HepG2 (cell line): Measurements from ENCODE around the gene DTNB. TPM values are rescaled to one million over a fixed set of nuclear protein-coding genes. Genes with fewer than 3 reads are reported as not detected.
A peak's percentile ranks its signal among the peaks of the same experiment; 100 is the strongest.

ENCODE experiments used
- CENPX ChIP-seq: sonication (generic); formaldehyde crosslinking; IDR thresholded peaks from 2 replicates; pipeline ENCODE4 v1.9.0; 2021; ENCODE audit warnings: mild to moderate bottlenecking, missing genetic modification reagents, moderate library complexity
- CERS6 ChIP-seq: sonication (generic); formaldehyde crosslinking; IDR thresholded peaks from 2 replicates; pipeline ENCODE4 v1.5.0; 2020; ENCODE audit warnings: missing genetic modification reagents
- ESRRA ChIP-seq: sonication (generic); formaldehyde crosslinking; IDR thresholded peaks from 2 replicates; pipeline ENCODE4 v1.5.1; 2020; ENCODE audit warnings: mild to moderate bottlenecking, low read depth, missing genetic modification reagents
- HMG20A ChIP-seq: IDR thresholded peaks from 2 replicates; pipeline ENCODE4 v1.6.1; 2016; ENCODE audit warnings: borderline replicate concordance
- HNRNPK ChIP-seq: fragments of 200-400 bp; formaldehyde crosslinking; IDR thresholded peaks from 2 replicates; pipeline ENCODE4 v1.6.1; 2018; ENCODE audit warnings: low read length, low read depth, moderate library complexity, mild to moderate bottlenecking; ENCODE audit not compliant: poor library complexity, severe bottlenecking
- HNRNPLL ChIP-seq: fragments of 200-400 bp; formaldehyde crosslinking; IDR thresholded peaks from 2 replicates; pipeline ENCODE4 v1.6.1; 2017; ENCODE audit warnings: mild to moderate bottlenecking, low read depth, low read length; ENCODE audit not compliant: poor library complexity, severe bottlenecking
- RARA ChIP-seq: IDR thresholded peaks from 2 replicates; pipeline ENCODE4 v1.6.1; 2016; ENCODE audit warnings: missing genetic modification reagents, missing compliant biosample characterization
- SAFB2 ChIP-seq: sonication (generic); formaldehyde crosslinking; IDR thresholded peaks from 2 replicates; pipeline ENCODE4 v1.5.1; 2020; ENCODE audit warnings: missing genetic modification reagents, low read depth, mild to moderate bottlenecking, borderline replicate concordance
- ZNF292 ChIP-seq: sonication (generic); formaldehyde crosslinking; IDR thresholded peaks from 2 replicates; pipeline ENCODE4 v1.8.1; 2022; ENCODE audit warnings: mild to moderate bottlenecking, low read depth, missing genetic modification reagents, borderline replicate concordance
- ZNF460 ChIP-seq: sonication (generic); formaldehyde crosslinking; IDR thresholded peaks from 2 replicates; pipeline ENCODE4 v1.5.1; 2020; ENCODE audit warnings: missing genetic modification reagents, mild to moderate bottlenecking, borderline replicate concordance
- ZNF609 ChIP-seq: sonication (generic); formaldehyde crosslinking; IDR thresholded peaks from 2 replicates; pipeline ENCODE4 v1.4.0; 2020; ENCODE audit warnings: mild to moderate bottlenecking, missing genetic modification reagents, borderline replicate concordance
- polyA plus RNA-seq, 8 experiments: library from polyadenylated mRNA; depleted of rRNA in 3 of 8; stranded (reverse) in 7 of 8; unstranded in 1 of 8; fragments of >200 nt; fragmentation: Illumina TruSeq in 4 of 8; extraction: Trizol in 4 of 8; gene quantifications; 2 replicates each; pipeline versions ENCODE4 v1.2.1 to v1.2.3, GENCODE V29; 2011 to 2016; ENCODE audit warnings: low read depth in 4 of 8, missing spikeins in 1 of 8, mixed read lengths in 1 of 8; ENCODE audit not compliant: insufficient read depth in 1 of 8
- total RNA-seq, 5 experiments: library from RNA; depleted of rRNA; stranded (reverse); fragments of >200 nt; fragmentation: Illumina TruSeq; extraction: Trizol; gene quantifications; 2 replicates each; pipeline ENCODE4 v1.2.3, GENCODE V29; 2016; ENCODE audit warnings: low read depth in 1 of 5
- TF ChIP-seq, protein P1 (sequence below): sonication (generic); formaldehyde crosslinking; IDR thresholded peaks from 2 replicates; pipeline ENCODE4 v1.4.0; 2020; ENCODE audit warnings: missing genetic modification reagents, mild to moderate bottlenecking, borderline replicate concordance
- TF ChIP-seq, protein P2 (sequence below): sonication (generic); formaldehyde crosslinking; IDR thresholded peaks from 2 replicates; pipeline ENCODE4 v1.8.0; 2022; ENCODE audit warnings: mild to moderate bottlenecking, missing genetic modification reagents; ENCODE audit not compliant: insufficient replicate concordance
- TF ChIP-seq, protein P3 (sequence below): sonication (generic); formaldehyde crosslinking; IDR thresholded peaks from 2 replicates; pipeline ENCODE4 v1.5.0; 2020; ENCODE audit warnings: missing genetic modification reagents
- TF ChIP-seq, protein P4 (sequence below): sonication (generic); formaldehyde crosslinking; IDR thresholded peaks from 2 replicates; pipeline ENCODE4 v1.4.0; 2020; ENCODE audit warnings: missing genetic modification reagents

The DTNB gene
- total and polyA plus RNA-seq, 2 of the 13 experiments (the other 11 are each of a cell fraction or from before 2014, with no cell fraction given), result 14.4 to 23.9 TPM

DNA sequence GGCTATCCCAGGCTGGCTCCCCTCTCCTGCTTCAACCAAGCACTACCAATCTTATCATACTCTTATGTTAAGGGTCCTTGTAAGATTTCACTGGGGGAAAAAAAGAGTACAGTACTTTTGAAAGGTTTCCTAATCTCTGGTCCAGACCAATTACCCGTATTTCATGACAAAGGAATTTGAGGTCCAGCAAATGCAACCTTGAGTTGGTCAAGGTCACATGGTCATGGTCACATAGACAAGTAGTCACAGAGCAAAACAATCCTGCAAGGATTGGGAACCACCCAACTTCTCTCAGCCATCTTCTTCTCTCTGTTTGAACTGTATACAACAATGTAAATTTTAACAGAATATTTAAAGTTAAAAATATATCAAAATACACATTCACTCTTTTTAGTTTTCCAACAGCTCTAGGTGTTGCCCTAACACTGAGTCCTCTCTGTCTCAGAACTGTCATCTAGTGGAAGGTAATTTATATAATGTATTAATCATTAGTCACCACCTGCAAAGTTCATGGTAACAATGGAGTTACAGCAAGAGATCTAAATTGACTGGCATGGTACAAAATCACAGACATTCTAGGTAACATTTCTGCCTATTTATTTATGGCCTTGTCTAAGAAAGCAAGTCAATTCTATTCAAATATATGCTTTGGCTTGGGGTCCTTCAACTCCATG lies 21.5 kb downstream of the DTNB start (continued):
- TF ChIP-seq, protein P1, sequence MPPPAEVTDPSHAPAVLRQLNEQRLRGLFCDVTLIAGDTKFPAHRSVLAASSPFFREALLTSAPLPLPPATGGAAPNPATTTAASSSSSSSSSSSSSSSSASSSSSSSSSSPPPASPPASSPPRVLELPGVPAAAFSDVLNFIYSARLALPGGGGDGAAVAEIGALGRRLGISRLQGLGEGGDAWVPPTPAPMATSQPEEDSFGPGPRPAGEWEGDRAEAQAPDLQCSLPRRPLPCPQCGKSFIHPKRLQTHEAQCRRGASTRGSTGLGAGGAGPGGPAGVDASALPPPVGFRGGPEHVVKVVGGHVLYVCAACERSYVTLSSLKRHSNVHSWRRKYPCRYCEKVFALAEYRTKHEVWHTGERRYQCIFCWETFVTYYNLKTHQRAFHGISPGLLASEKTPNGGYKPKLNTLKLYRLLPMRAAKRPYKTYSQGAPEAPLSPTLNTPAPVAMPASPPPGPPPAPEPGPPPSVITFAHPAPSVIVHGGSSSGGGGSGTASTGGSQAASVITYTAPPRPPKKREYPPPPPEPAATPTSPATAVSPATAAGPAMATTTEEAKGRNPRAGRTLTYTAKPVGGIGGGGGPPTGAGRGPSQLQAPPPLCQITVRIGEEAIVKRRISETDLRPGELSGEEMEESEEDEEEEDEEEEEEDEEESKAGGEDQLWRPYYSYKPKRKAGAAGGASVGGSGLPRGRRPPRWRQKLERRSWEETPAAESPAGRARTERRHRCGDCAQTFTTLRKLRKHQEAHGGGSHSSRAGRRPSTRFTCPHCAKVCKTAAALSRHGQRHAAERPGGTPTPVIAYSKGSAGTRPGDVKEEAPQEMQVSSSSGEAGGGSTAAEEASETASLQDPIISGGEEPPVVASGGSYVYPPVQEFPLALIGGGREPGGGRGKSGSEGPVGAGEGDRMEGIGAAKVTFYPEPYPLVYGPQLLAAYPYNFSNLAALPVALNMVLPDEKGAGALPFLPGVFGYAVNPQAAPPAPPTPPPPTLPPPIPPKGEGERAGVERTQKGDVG, result no peak
- TF ChIP-seq HMG20A (no peak), SAFB2 (CRISPR knock-in tag) (no peak), ZNF609 (CRISPR knock-in tag) (no peak), ESRRA (CRISPR knock-in tag) (peak; percentile 70), ZNF460 (CRISPR knock-in tag) (no peak), RARA (peak; percentile 50; the same call in 1 of the 2 replicates), CERS6 (no peak), ZNF292 (CRISPR knock-in tag) (no peak), CENPX (CRISPR knock-in tag) (no peak), HNRNPK (no peak), HNRNPLL (no peak)
- TF ChIP-seq, protein P2, sequence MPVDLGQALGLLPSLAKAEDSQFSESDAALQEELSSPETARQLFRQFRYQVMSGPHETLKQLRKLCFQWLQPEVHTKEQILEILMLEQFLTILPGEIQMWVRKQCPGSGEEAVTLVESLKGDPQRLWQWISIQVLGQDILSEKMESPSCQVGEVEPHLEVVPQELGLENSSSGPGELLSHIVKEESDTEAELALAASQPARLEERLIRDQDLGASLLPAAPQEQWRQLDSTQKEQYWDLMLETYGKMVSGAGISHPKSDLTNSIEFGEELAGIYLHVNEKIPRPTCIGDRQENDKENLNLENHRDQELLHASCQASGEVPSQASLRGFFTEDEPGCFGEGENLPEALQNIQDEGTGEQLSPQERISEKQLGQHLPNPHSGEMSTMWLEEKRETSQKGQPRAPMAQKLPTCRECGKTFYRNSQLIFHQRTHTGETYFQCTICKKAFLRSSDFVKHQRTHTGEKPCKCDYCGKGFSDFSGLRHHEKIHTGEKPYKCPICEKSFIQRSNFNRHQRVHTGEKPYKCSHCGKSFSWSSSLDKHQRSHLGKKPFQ (CRISPR knock-in tag), result no peak
- TF ChIP-seq, protein P3, sequence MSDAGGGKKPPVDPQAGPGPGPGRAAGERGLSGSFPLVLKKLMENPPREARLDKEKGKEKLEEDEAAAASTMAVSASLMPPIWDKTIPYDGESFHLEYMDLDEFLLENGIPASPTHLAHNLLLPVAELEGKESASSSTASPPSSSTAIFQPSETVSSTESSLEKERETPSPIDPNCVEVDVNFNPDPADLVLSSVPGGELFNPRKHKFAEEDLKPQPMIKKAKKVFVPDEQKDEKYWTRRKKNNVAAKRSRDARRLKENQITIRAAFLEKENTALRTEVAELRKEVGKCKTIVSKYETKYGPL, result no peak
- TF ChIP-seq, protein P4, sequence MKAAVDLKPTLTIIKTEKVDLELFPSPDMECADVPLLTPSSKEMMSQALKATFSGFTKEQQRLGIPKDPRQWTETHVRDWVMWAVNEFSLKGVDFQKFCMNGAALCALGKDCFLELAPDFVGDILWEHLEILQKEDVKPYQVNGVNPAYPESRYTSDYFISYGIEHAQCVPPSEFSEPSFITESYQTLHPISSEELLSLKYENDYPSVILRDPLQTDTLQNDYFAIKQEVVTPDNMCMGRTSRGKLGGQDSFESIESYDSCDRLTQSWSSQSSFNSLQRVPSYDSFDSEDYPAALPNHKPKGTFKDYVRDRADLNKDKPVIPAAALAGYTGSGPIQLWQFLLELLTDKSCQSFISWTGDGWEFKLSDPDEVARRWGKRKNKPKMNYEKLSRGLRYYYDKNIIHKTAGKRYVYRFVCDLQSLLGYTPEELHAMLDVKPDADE (CRISPR knock-in tag), result no peak
